BE2C (cell line): Measurements from ENCODE around the gene JHY.
A peak's percentile ranks its signal among the peaks of the same experiment; 100 is the strongest.

Experiments used
- DNase-seq: peaks from one replicate; pipeline ENCODE4 v3.0.0-alpha.2; 2020
- H3K27me3 ChIP-seq: fragments of 250-450 bp; sonication (Bioruptor Pico); 2 replicates; pipeline ENCODE4 v1.5.1; 2020; ENCODE audit warnings: mild to moderate bottlenecking
- H3K36me3 ChIP-seq: fragments of 250-450 bp; sonication (Bioruptor Pico); 2 replicates; pipeline ENCODE4 v1.5.1; 2020; ENCODE audit warnings: mild to moderate bottlenecking
- H3K4me1 ChIP-seq: fragments of 250-450 bp; sonication (Bioruptor Pico); 2 replicates; pipeline ENCODE4 v1.5.1; 2020
- H3K4me3 ChIP-seq: 2 replicates; pipeline ENCODE4 v1.5.1; 2011; ENCODE audit warnings: low read depth, low read length
- H3K9me3 ChIP-seq: fragments of 250-450 bp; sonication (Bioruptor Pico); 2 replicates; pipeline ENCODE4 v1.5.1; 2020
- TF ChIP-seq, protein P1 (sequence below): IDR thresholded peaks from 2 replicates; pipeline ENCODE4 v1.5.1; 2012; ENCODE audit warnings: mild to moderate bottlenecking, low read depth, low read length

Gene JHY

DNA sequence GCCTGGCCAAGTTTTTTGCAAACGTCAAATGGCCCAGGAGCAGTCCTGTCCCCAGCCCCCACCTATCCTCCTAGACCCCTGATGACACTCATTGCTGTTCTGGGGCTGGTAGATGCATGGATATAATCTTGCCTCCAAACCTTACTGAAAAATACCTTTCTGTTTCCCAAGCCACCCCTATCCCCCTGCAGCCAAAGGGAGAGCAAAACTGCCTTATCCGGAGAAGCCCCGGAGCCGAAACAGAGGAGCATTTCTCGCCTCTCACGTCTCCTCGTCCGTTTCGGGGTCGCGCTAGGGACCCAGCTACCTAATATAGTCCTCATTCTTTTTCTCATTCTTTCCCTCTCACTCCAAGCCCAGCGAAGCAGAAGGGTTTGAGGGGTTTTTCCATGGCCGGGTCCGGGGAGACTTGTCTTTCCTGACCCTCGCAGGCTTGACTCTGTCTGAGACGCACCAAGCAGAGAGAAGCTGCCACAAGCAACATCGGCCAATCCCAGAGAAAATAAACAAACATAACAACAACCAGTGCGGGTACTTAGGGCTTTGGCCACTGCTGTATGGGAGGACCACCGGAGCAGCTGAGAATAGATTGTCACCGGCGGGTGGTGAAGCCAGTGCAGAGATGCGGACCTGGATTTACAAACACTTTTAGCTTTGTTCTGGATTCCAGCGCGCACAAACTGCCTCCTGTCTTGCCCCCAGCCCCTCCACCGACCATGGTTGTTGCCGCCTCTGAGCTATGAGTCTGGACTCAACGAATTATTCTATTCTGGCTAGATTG is 97.4 kb downstream of the JHY start:
- DNase-seq = no peak
- H3K36me3 ChIP-seq = no peaks in the 10 kb centered on the region
- H3K4me3 ChIP-seq = no peak overlapping the region
- TF ChIP-seq, protein P1, sequence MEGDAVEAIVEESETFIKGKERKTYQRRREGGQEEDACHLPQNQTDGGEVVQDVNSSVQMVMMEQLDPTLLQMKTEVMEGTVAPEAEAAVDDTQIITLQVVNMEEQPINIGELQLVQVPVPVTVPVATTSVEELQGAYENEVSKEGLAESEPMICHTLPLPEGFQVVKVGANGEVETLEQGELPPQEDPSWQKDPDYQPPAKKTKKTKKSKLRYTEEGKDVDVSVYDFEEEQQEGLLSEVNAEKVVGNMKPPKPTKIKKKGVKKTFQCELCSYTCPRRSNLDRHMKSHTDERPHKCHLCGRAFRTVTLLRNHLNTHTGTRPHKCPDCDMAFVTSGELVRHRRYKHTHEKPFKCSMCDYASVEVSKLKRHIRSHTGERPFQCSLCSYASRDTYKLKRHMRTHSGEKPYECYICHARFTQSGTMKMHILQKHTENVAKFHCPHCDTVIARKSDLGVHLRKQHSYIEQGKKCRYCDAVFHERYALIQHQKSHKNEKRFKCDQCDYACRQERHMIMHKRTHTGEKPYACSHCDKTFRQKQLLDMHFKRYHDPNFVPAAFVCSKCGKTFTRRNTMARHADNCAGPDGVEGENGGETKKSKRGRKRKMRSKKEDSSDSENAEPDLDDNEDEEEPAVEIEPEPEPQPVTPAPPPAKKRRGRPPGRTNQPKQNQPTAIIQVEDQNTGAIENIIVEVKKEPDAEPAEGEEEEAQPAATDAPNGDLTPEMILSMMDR = no peak
- H3K9me3 ChIP-seq = no peaks in the 10 kb centered on the region
- peaks cover 98% of the 10 kb centered on the region for H3K27me3 ChIP-seq
- H3K4me1 ChIP-seq = no peaks in the 10 kb centered on the region

DNA sequence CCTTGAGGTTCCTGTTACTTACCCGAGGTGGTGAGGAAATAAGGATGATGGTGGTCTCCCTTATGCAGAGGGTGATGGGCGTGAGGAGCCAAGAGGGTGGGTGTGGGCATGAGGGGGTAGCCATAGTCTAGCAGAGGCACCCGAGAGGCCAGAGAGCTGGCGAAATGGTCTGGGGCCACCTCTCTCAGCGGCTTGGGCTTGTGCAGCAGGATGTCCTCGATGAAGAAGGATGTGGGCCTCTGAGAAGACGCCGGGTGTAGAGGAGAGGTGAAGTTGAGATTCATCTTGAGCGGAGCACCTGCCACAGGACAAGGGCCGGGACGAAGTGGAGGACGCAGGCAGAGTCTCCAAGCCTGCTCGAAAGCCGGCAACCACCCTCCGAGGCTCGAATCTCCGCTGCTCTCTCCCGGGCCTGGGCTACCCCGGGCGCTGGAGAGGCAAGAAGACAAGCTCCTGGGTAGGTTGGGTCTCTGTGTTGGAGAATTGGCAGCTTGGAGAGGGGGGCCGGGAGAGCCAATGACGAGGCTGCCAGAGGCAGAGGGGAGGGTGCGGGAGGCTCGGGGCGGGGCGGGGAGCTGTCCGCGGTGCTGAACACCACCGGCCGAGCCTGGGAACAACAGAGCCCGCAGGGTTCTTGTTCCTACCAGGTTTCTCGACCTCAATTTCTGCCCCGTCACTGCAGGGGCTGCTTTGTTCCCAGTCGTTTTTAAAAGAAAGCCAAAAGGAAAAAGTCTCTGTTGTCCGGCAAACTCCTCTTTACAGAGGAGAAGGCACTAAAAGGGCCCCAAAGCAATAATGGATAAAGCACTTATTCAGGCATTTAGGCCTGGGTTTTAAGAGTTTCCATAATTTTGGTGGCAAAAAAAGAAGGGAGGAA is 99.1 kb downstream of the JHY start, which contains the start of gene BSX:
Gene BSX (minus strand): TSS at position 447 of the 877 bp plus-strand sequence. CDS start 163 bp downstream, at position 284.
- H3K4me1 ChIP-seq = no peaks in the 10 kb centered on the region
- no peak within 1 kb of the TSS for H3K4me3 ChIP-seq
- peak; percentile 32 for DNase-seq
- no peaks in the 10 kb centered on the region for H3K36me3 ChIP-seq
- no peaks in the 10 kb centered on the region for H3K9me3 ChIP-seq
- peaks cover 98% of the 10 kb centered on the region for H3K27me3 ChIP-seq
- TF ChIP-seq, protein P1 = no peak

DNA sequence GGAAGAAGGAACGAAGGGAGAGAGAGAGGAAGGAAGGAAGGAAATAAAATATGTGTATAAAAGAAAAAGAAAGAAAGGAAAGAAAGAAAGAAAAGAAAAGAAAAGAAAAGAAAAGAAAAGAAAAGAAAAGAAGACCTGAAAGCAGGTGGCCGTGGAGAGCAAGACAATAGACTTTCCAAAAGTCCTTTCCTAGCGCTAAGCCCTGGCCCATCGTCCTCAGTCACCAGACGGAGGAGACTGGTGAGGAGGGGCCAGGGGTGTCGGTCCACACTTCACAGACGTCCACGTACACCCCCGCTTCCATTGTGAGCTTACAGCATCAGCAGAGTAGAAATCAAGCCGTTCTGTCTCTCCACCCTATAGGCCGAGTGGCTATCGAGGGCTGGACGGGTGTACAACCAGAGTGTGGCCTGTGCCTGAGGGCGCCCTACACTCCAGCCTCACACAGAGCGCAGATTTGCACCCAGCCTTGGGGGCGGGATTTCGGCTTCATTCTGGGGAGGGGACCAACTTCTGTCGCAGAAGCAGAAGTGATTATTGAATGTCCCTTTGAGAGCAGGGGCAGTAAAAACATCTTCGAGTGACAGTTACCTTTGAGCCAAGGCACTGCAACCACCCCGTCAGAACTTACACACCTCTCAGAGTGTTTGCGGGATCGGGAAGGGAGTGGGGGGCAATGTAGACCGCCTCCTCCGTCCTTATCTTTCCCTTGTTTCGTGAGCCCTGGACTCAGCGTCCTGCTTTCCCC is 101.1 kb downstream of the JHY start:
- Histone ChIP-seq H3K4me1 (no peaks in the 10 kb centered on the region), H3K4me3 (peak overlapping the region; percentile 53), H3K27me3 (peaks cover 90% of the 10 kb centered on the region), H3K36me3 (no peaks in the 10 kb centered on the region), H3K9me3 (no peaks in the 10 kb centered on the region)
- DNase-seq = no peak
- TF ChIP-seq, protein P1 = no peak

DNA sequence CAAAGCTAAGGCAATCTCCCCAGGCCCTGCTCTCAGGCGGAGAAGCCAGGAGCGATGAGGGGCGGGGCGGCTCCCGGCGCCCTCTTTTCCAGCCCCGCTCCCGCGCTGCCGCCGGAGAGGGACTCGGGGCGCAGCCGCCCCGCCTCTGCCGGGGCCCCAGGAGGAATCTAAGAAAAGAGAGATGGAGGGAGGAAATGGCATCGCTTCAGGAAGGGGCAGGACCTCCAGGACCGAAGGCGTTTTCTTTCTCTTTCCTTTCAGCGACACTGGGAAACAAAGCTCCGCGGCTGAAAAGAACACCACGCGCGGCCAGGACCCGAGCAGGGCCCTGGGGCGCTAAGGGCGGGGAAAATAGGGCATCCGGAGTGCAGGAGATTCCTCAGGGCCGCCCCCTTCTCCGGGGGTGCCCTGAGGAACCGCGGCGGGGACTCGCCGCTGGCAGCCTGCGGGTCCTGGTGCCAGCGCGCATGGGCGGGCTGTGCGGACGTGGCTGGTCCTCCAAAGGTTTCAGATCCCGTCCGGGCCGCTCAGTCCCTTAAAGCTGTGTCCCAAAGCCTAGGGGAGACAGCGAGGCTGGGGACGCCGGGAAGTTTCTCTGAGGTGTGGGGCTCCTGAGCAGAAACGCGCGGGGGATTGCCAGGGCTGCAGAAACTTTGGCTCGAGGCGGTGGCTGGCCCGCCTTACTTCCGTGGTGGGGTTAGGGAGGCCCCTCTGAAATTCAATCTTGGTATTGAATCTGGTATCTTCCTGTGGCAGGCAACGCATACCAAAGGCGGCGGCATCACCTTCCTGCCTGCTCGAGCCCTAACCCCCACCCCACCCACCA is 101.8 kb downstream of the JHY start:
- DNase-seq = no peak
- Histone ChIP-seq H3K27me3 (peaks cover 83% of the 10 kb centered on the region), H3K4me1 (no peaks in the 10 kb centered on the region), H3K36me3 (no peaks in the 10 kb centered on the region), H3K4me3 (peak overlapping the region; percentile 53), H3K9me3 (no peaks in the 10 kb centered on the region)
- TF ChIP-seq, protein P1 = no peak

DNA sequence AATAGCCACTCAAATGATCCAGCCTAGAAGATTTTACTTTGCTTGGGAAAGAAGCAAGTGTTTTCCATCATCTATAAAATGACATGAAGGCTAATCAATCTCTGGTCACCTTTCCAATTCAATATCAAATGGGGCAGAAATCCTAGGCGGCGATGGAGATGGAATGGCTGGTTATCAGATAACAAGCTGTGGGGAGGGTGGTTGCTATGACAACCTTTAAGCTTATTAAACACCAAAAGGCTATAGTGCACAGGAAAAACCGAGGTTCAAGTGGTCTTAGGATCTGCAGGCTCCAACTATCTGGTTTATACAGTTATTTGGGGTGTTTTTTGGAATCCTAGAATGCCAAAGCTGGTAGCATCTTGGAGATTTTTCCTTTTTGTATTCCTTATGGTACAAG is 113.0 kb downstream of the JHY start:
- Histone ChIP-seq H3K9me3 (no peaks in the 10 kb centered on the region), H3K4me1 (no peaks in the 10 kb centered on the region), H3K4me3 (no peak overlapping the region), H3K27me3 (peaks cover 44% of the 10 kb centered on the region), H3K36me3 (no peaks in the 10 kb centered on the region)
- DNase-seq = no peak
- TF ChIP-seq, protein P1 = no peak
